SKM-1 treated with dmso at 0.1 percent for 144 hours (cell line): ENCODE results near the gene ZEB2.

ENCODE experiments used
- DNase-seq: peaks from one replicate; lab custom pipeline; 2025; ENCODE audit not compliant: unreplicated experiment; lab: John Stamatoyannopoulos, UW

ZEB2 gene

GRCh38 chr2:144529841-144530240, 9.9 kb upstream of the ZEB2 start:
- no peak for DNase-seq

GRCh38 chr2:144528108-144528507, 8.2 kb upstream of the ZEB2 start:
- DNase-seq, result no peak

- no peak for DNase-seq
Measured at GRCh38 chr2:144526831-144527230, 6.9 kb upstream of the ZEB2 start.

GRCh38 chr2:144524118-144525009, 4.4 kb upstream of the ZEB2 start:
- DNase-seq, result no peak

GRCh38 chr2:144523596-144524117, 3.7 kb upstream of the ZEB2 start:
- DNase-seq, result no peak

GRCh38 chr2:144522897-144523595, 3.1 kb upstream of the ZEB2 start:
- DNase-seq, result no peak

GRCh38 chr2:144522176-144522896, 2.4 kb upstream of the ZEB2 start:
- no peak for DNase-seq

- DNase-seq, result peak; percentile 39
Measured at GRCh38 chr2:144521686-144522085, 1.8 kb upstream of the ZEB2 start.

- no peak for DNase-seq
Measured at GRCh38 chr2:144520756-144521487, 1.0 kb upstream of the ZEB2 start.

- no peak for DNase-seq
Measured at GRCh38 chr2:144519597-144519933, 354 bp downstream of the ZEB2 start.

GRCh38 chr2:144518748-144519596, 947 bp downstream of the ZEB2 start:
- DNase-seq, result no peak

- no peak for DNase-seq
Measured at GRCh38 chr2:144517866-144518747, 1.8 kb downstream of the ZEB2 start.

GRCh38 chr2:144516981-144517865, 2.7 kb downstream of the ZEB2 start:
- DNase-seq, result no peak

- no peak for DNase-seq
Measured at GRCh38 chr2:144516411-144516980, 3.4 kb downstream of the ZEB2 start.

- DNase-seq, result no peak
Measured at GRCh38 chr2:144515696-144516410, 4.1 kb downstream of the ZEB2 start.

GRCh38 chr2:144515099-144515695, 4.7 kb downstream of the ZEB2 start:
- DNase-seq, result no peak
